ENCODE measurements around the gene GALNT7. TPM values are rescaled to one million over a fixed set of nuclear protein-coding genes. Genes with fewer than 3 reads are reported as not detected.
"Not testable (repeated sequence)": the region's sequence is repeated elsewhere in the genome, so short reads cannot be mapped to it uniquely, and the experiment has no call there.

Gene GALNT7
- total RNA-seq, 1 donor from 2014 or later = 16.9 TPM

DNA sequence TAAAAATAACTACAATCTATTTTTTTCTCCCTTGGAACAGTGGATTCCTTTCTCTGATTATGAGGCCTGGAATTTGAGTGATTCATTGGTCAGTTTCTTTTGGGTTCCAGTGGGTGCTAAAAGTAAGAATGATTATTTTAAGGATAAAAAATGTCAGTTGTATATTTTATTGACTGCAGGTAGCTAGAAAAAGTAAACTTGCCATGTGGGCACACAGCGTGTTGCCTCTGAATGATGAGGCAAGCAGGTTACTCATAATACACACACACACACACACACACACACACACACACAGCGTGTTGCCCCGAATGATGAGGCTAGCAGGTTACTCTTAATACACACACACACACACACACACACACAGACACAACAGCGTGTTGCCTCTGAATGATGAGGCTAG lies 13.8 kb downstream of the GALNT7 start:
- intact Hi-C loops (cut with micrococcal nuclease) = no loop called here
- POLR2A ChIA-PET = no interaction called here
- Mint-ChIP-seq H3K36me3 (ENCODE audit: low read depth) (no peaks in the 10 kb centered on the region), H3K4me3 (no peak overlapping the region), H3K4me1 (peaks cover 27% of the 10 kb centered on the region), H3K27ac (no peak overlapping the region), H3K27me3 (no peaks in the 10 kb centered on the region), H3K9me3 (no peaks in the 10 kb centered on the region)
- CTCF ChIA-PET = interaction anchor here (0.6 to 0.7 kb wide), 2 partner anchors 12 to 169 kb away, joined by 3 to 4 read pairs; no protein-coding TSS in a partner anchor
- DNase-seq (no peak), ATAC-seq (ENCODE audit: low read depth) (no peak)
- TF ChIP-seq CTCF (IDR thresholded peaks at IDR 0.05) = no peak

DNA sequence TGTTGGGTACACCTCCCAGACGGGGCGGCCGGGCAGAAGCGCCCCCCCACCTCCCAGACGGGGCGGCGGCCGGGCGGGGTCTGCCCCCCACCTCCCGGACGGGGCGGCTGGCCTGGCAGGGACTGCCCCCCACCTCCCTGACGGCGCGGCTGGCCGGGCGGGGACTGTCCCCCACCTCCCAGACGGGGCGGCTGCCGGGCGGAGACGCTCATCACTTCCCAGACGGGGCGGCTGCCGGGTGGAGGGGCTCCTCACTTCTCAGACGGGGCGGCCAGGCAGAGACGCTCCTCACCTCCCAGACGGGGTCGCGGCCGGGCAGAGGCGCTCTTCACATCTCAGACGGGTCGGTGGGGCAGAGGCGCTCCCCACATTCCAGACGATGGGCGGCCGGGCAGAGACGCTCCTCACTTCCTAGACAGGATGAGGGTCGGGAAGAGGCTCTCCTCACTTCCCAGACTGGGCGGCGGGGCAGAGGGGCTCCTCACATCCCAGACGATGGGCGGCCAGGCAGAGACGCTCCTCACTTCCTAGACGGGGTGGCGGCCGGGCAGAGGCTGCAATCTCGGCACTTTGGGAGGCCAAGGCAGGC lies 15.1 kb downstream of the GALNT7 start:
- POLR2A ChIA-PET; H3K9me3 Mint-ChIP-seq; H3K4me3 Mint-ChIP-seq; H3K36me3 Mint-ChIP-seq (ENCODE audit: low read depth); H3K27ac Mint-ChIP-seq; DNase-seq; CTCF ChIA-PET; ATAC-seq (ENCODE audit: low read depth); H3K27me3 Mint-ChIP-seq: not testable (repeated sequence)
- intact Hi-C loops (cut with micrococcal nuclease) = loop anchor here (2.0 kb wide), 1 partner anchor 13 kb away; no protein-coding TSS in a partner anchor
- peaks cover 24% of the 10 kb centered on the region for H3K4me1 Mint-ChIP-seq

GRCh38 chr4:173185847-173186510 lies 17.4 kb downstream of the GALNT7 start:
- H3K9me3 Mint-ChIP-seq = no peaks in the 10 kb centered on the region
- intact Hi-C loops (cut with micrococcal nuclease) = loop anchor here (2.0 kb wide), 1 partner anchor 15 kb away; no protein-coding TSS in a partner anchor
- ChIA-PET POLR2A (interaction anchor here (0.6 kb wide), 1 partner anchor 22 kb away, joined by 4 read pairs; no protein-coding TSS in a partner anchor), CTCF (no interaction called here)
- peaks cover 28% of the 10 kb centered on the region for H3K4me1 Mint-ChIP-seq
- no peak for ATAC-seq (ENCODE audit: low read depth)
- H3K27ac Mint-ChIP-seq = no peak overlapping the region
- no peak for TF ChIP-seq CTCF (IDR thresholded peaks at IDR 0.05)
- H3K27me3 Mint-ChIP-seq = no peaks in the 10 kb centered on the region
- no peak for DNase-seq
- no peaks in the 10 kb centered on the region for H3K36me3 Mint-ChIP-seq (ENCODE audit: low read depth)
- H3K4me3 Mint-ChIP-seq = no peak overlapping the region

DNA sequence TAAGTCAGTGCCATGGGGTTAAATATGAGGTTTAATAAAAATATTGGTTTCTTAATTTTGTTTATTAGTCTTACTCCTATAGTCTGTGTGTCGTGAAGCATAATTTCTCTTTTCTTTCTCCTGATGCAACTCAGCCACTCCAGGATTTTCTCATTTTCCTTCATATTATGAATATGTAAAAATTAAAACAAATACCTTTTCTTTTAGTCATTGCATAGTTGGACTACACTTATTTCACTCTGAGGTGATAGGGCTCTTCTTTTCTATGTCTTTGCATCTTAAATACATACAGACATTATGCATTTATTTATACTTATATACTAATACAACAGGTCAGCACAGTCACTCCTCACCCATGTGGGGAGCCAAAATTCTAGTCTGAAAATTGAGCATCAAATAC lies 19.1 kb downstream of the GALNT7 start:
- ATAC-seq (ENCODE audit: low read depth) (no peak), DNase-seq (no peak)
- H3K4me1 Mint-ChIP-seq = peaks cover 39% of the 10 kb centered on the region
- ChIA-PET CTCF (no interaction called here), POLR2A (no interaction called here)
- intact Hi-C loops (cut with micrococcal nuclease) = no loop called here
- no peak overlapping the region for H3K27ac Mint-ChIP-seq
- no peaks in the 10 kb centered on the region for H3K9me3 Mint-ChIP-seq
- no peak overlapping the region for H3K4me3 Mint-ChIP-seq
- no peaks in the 10 kb centered on the region for H3K27me3 Mint-ChIP-seq
- TF ChIP-seq CTCF (IDR thresholded peaks at IDR 0.05) = no peak
- H3K36me3 Mint-ChIP-seq (ENCODE audit: low read depth) = no peaks in the 10 kb centered on the region

DNA sequence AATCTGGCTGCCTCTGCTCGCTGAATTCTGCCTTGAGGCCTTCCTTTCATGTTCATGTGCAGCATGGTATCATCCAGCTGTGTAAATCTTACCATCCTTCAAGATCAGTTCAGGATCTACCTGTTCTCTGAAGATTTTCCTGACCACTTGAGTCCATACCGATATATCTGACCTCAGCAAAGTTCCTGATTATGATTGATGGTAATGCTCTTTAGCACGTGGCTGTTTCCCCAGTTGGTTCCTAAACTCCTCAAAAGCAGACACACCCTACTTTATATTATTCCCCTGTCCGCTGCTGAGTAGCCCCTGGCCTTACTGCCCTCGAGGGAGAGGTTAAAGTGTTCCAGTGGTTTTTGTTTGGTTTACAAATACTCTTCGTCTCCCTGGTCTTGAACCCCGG lies 20.0 kb downstream of the GALNT7 start:
- no peaks in the 10 kb centered on the region for H3K9me3 Mint-ChIP-seq
- no peak overlapping the region for H3K27ac Mint-ChIP-seq
- no peak overlapping the region for H3K4me3 Mint-ChIP-seq
- no peaks in the 10 kb centered on the region for H3K27me3 Mint-ChIP-seq
- DNase-seq = no peak
- peaks cover 41% of the 10 kb centered on the region for H3K4me1 Mint-ChIP-seq
- CTCF ChIA-PET = no interaction called here
- H3K36me3 Mint-ChIP-seq (ENCODE audit: low read depth) = no peaks in the 10 kb centered on the region
- no peak for ATAC-seq (ENCODE audit: low read depth)
- POLR2A ChIA-PET = no interaction called here
- intact Hi-C loops (cut with micrococcal nuclease) = no loop called here
- no peak for TF ChIP-seq CTCF (IDR thresholded peaks at IDR 0.05)
